ENCODE results near the gene ARHGAP15. TPM values are rescaled to one million over a fixed set of nuclear protein-coding genes. Genes with fewer than 3 reads are reported as not detected.

ARHGAP15 gene
- total RNA-seq, 1 experiment from 2014 or later = 0.42 TPM

- BruUV-seq (replicated peaks) = no TSS peak
- no peak overlapping the region for H3K27ac ChIP-seq (ENCODE audit: low read depth, low read length)
- no peaks in the 10 kb centered on the region for H3K27me3 ChIP-seq (ENCODE audit: insufficient read depth, low read length)
- no peaks in the 10 kb centered on the region for H4K20me1 ChIP-seq (ENCODE audit: insufficient read depth)
- no peak overlapping the region for H3K9ac ChIP-seq (ENCODE audit: low read length)
- H3K9me3 ChIP-seq (ENCODE audit: control insufficient read depth in 1 of 2, insufficient read depth in 1 of 2, low read depth in 1 of 2, low read length in 2 of 2) = no peaks in the 10 kb centered on the region
- RAD21 ChIA-PET (ENCODE audit: low non-redundant PET in 1 of 2, low total read pairs in 2 of 2, uncharacterized antibody in 2 of 2, unreplicated experiment in 2 of 2) = no interaction called here
- no peaks in the 10 kb centered on the region for H3K36me3 ChIP-seq (ENCODE audit: control insufficient read depth in 1 of 2, insufficient read depth in 2 of 2, low read length in 2 of 2)
- H3K79me2 ChIP-seq (ENCODE audit: insufficient read depth, low read length) = no peaks in the 10 kb centered on the region
- no peaks in the 10 kb centered on the region for H3K4me1 ChIP-seq (ENCODE audit: control insufficient read depth in 1 of 2, insufficient read depth in 2 of 2, low read length in 2 of 2)
- H2AFZ ChIP-seq (ENCODE audit: low read depth, low read length, poor library complexity, severe bottlenecking) = no peak overlapping the region
- CTCF ChIA-PET = no interaction called here
- H3K4me2 ChIP-seq (ENCODE audit: low read length) = no peak overlapping the region
- no peak for ATAC-seq
- POLR2A ChIA-PET = no interaction called here
- no peak for DNase-seq (ENCODE audit: low read depth, low spot score)
- TF ChIP-seq ATF3 (IDR thresholded peaks at IDR 0.05) = no peak
- no peak for TF ChIP-seq SIN3A (IDR thresholded peaks at IDR 0.05; ENCODE audit: low read depth)
- no peak for TF ChIP-seq SP1 (IDR thresholded peaks at IDR 0.05; ENCODE audit: low read depth)
- TF ChIP-seq ZFX (IDR thresholded peaks at IDR 0.05) = no peak
- TF ChIP-seq CTCF (IDR thresholded peaks at IDR 0.05 in 2 of 3, conservative IDR thresholded peaks at IDR 0.05 in 1 of 3; ENCODE audit: borderline replicate concordance in 1 of 3, insufficient read depth in 1 of 3, low read depth in 2 of 3, low read length in 2 of 3) = no peak
- no peaks in the 10 kb centered on the region for H3K9me2 ChIP-seq (ENCODE audit: insufficient read depth)
- intact Hi-C loops (cut with micrococcal nuclease) = no loop called here
- H3K4me3 ChIP-seq (replicated peaks in 1 of 2; ENCODE audit: low read depth in 1 of 2, low read length in 2 of 2) = no peak overlapping the region
These were observed 352.5 kb downstream of the ARHGAP15 start for GRCh38 chr2:143481733-143482132.

- no peak overlapping the region for H3K9ac ChIP-seq (ENCODE audit: low read length)
- H3K9me3 ChIP-seq (ENCODE audit: control insufficient read depth in 1 of 2, insufficient read depth in 1 of 2, low read depth in 1 of 2, low read length in 2 of 2) = no peaks in the 10 kb centered on the region
- no peaks in the 10 kb centered on the region for H4K20me1 ChIP-seq (ENCODE audit: insufficient read depth)
- H3K4me1 ChIP-seq (ENCODE audit: control insufficient read depth in 1 of 2, insufficient read depth in 2 of 2, low read length in 2 of 2) = no peaks in the 10 kb centered on the region
- no peak overlapping the region for H3K4me3 ChIP-seq (replicated peaks in 1 of 2; ENCODE audit: low read depth in 1 of 2, low read length in 2 of 2)
- ChIA-PET POLR2A (no interaction called here), RAD21 (ENCODE audit: low non-redundant PET in 1 of 2, low total read pairs in 2 of 2, uncharacterized antibody in 2 of 2, unreplicated experiment in 2 of 2) (no interaction called here), CTCF (no interaction called here)
- ATAC-seq (no peak), DNase-seq (ENCODE audit: low read depth, low spot score) (no peak)
- H3K36me3 ChIP-seq (ENCODE audit: control insufficient read depth in 1 of 2, insufficient read depth in 2 of 2, low read length in 2 of 2) = no peaks in the 10 kb centered on the region
- BruUV-seq (replicated peaks) = no TSS peak
- intact Hi-C loops (cut with micrococcal nuclease) = no loop called here
- no peaks in the 10 kb centered on the region for H3K27me3 ChIP-seq (ENCODE audit: insufficient read depth, low read length)
- no peak overlapping the region for H2AFZ ChIP-seq (ENCODE audit: low read depth, low read length, poor library complexity, severe bottlenecking)
- no peaks in the 10 kb centered on the region for H3K9me2 ChIP-seq (ENCODE audit: insufficient read depth)
- H3K4me2 ChIP-seq (ENCODE audit: low read length) = no peak overlapping the region
- H3K79me2 ChIP-seq (ENCODE audit: insufficient read depth, low read length) = no peaks in the 10 kb centered on the region
- no peak overlapping the region for H3K27ac ChIP-seq (ENCODE audit: low read depth, low read length)
- TF ChIP-seq FOSL1 (IDR thresholded peaks at IDR 0.05; ENCODE audit: low read depth) (no peak), CTCF (IDR thresholded peaks at IDR 0.05 in 2 of 3, conservative IDR thresholded peaks at IDR 0.05 in 1 of 3; ENCODE audit: borderline replicate concordance in 1 of 3, insufficient read depth in 1 of 3, low read depth in 2 of 3, low read length in 2 of 3) (no peak), RAD21 (IDR thresholded peaks at IDR 0.05; ENCODE audit: low read depth) (no peak), POLR2AphosphoS5 (IDR thresholded peaks at IDR 0.05; ENCODE audit: low read depth, low read length) (no peak), EGR1 (IDR thresholded peaks at IDR 0.05; ENCODE audit: low read depth) (no peak), REST (IDR thresholded peaks at IDR 0.05; ENCODE audit: low read depth) (no peak), SIN3A (IDR thresholded peaks at IDR 0.05; ENCODE audit: low read depth) (no peak), POLR2A (IDR thresholded peaks at IDR 0.05; ENCODE audit: borderline replicate concordance, extremely low read depth, insufficient read depth, insufficient read length) (no peak), ELF1 (IDR thresholded peaks at IDR 0.05; ENCODE audit: borderline replicate concordance, low read depth) (no peak)
These were observed 353.1 kb downstream of the ARHGAP15 start for GRCh38 chr2:143482316-143482715.
